ENCODE measurements around the gene GRIP2.
A peak's percentile ranks its signal among the peaks of the same experiment; 100 is the strongest.

Gene GRIP2

GRCh38 chr3:14481646-14482036, 58.5 kb downstream of the GRIP2 start:
- DNase-seq = no peak

- no peak for DNase-seq
Measured at GRCh38 chr3:14481018-14481645, 59.0 kb downstream of the GRIP2 start.

GRCh38 chr3:14480207-14481017, 59.7 kb downstream of the GRIP2 start:
- no peak for DNase-seq

- DNase-seq = no peak
Measured at GRCh38 chr3:14479591-14479990, 60.6 kb downstream of the GRIP2 start.

- no peak for DNase-seq
Measured at GRCh38 chr3:14478956-14479550, 61.1 kb downstream of the GRIP2 start.

- DNase-seq = no peak
Measured at GRCh38 chr3:14477311-14477935, 62.7 kb downstream of the GRIP2 start.

- no peak for DNase-seq
Measured at GRCh38 chr3:14476583-14477265, 63.4 kb downstream of the GRIP2 start.

- DNase-seq = no peak
Measured at GRCh38 chr3:14475621-14476020, 64.5 kb downstream of the GRIP2 start.

GRCh38 chr3:14474363-14475081, 65.6 kb downstream of the GRIP2 start:
- no peak for DNase-seq

GRCh38 chr3:14473411-14473891, 66.7 kb downstream of the GRIP2 start:
- no peak for DNase-seq

- no peak for DNase-seq
Measured at GRCh38 chr3:14472471-14473351, 67.4 kb downstream of the GRIP2 start.

GRCh38 chr3:14471690-14472089, 68.5 kb downstream of the GRIP2 start:
- no peak for DNase-seq

GRCh38 chr3:14471016-14471415, 69.1 kb downstream of the GRIP2 start:
- DNase-seq = no peak

- no peak for DNase-seq
Measured at GRCh38 chr3:14470461-14470860, 69.7 kb downstream of the GRIP2 start.

- DNase-seq = no peak
Measured at GRCh38 chr3:14468621-14468981, 71.5 kb downstream of the GRIP2 start.

- DNase-seq = peak; percentile 7
Measured at GRCh38 chr3:14467814-14468620, 72.1 kb downstream of the GRIP2 start.

- DNase-seq = no peak
Measured at GRCh38 chr3:14466179-14466903, 73.8 kb downstream of the GRIP2 start.

- no peak for DNase-seq
Measured at GRCh38 chr3:14465425-14465824, 74.7 kb downstream of the GRIP2 start.

GRCh38 chr3:14464521-14464920, 75.6 kb downstream of the GRIP2 start:
- no peak for DNase-seq

GRCh38 chr3:14464141-14464465, 76.0 kb downstream of the GRIP2 start:
- no peak for DNase-seq
